ENCODE results near the gene LSM2. TPM values are rescaled to one million over a fixed set of nuclear protein-coding genes. Genes with fewer than 3 reads are reported as not detected.

LSM2 gene
- total and polyA plus RNA-seq, 9 of the 15 experiments (the other 6 are each of a cell fraction or from before 2014, with no cell fraction given): 154 to 407 (median 223) TPM

DNA sequence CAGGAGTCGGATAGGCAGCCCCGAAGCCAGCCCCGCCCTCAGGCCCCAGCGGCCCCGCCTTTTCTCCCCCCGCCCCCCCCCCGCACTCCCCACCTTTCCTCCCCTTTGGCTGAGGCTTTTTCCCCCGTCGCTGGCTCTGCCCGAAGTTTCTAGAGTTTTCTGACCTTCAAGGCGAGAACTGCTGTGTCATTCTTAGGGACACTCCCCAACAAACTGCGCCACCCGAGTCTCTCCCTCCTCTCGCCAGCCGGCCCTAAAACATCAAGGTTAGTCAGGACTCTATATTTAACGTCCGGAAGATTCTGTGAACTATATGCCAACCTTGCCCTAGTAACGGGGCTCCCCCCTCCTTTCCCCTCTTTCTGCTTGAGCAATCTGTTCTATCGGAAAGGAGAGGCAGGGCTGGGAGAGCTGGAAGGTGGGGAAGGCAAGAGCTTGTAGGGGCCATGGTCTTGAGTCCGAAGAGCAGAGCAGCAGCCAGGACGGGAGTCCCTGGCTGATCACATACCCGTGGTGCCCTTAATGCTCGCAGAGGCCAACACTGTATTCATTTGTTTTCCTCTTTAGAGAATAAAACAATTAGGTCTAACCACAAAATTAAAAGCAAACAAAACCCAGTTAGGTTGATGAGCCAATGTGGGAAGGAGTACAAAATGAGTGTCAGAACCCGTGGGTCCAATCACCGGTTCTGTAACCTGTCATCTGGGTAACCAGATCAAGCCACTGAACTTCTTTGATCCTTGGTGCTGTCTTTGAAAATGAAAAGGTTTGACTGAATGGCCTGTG, 15.5 kb upstream of the LSM2 start (continued):
- TF ChIP-seq, protein P1, sequence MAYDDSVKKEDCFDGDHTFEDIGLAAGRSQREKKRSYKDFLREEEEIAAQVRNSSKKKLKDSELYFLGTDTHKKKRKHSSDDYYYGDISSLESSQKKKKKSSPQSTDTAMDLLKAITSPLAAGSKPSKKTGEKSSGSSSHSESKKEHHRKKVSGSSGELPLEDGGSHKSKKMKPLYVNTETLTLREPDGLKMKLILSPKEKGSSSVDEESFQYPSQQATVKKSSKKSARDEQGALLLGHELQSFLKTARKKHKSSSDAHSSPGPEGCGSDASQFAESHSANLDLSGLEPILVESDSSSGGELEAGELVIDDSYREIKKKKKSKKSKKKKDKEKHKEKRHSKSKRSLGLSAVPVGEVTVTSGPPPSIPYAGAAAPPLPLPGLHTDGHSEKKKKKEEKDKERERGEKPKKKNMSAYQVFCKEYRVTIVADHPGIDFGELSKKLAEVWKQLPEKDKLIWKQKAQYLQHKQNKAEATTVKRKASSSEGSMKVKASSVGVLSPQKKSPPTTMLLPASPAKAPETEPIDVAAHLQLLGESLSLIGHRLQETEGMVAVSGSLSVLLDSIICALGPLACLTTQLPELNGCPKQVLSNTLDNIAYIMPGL (CRISPR knock-in tag; IDR thresholded peaks at IDR 0.05): peak; percentile 11; the same call in 1 of the 2 replicates
- TF ChIP-seq ZNF282 (CRISPR knock-in tag; IDR thresholded peaks at IDR 0.05): no peak
- TF ChIP-seq ATF1 (CRISPR knock-in tag; IDR thresholded peaks at IDR 0.05): no peak
- peak; percentile 14; the same call in 1 of the 2 replicates for TF ChIP-seq ATF1 (tag; IDR thresholded peaks at IDR 0.05)
- no peak for TF ChIP-seq PPARD (CRISPR knock-in tag; IDR thresholded peaks at IDR 0.05)
- TF ChIP-seq EP300 (IDR thresholded peaks at IDR 0.05; ENCODE audit: low read length): peak; percentile 77
- TF ChIP-seq TBL1XR1 (IDR thresholded peaks at IDR 0.05; ENCODE audit: low read length in 2 of 2): peak in 1 of 2 experiments; percentile 62; a peak in 1 of 4 replicates
- no peak for TF ChIP-seq NR2C1 (IDR thresholded peaks at IDR 0.05)
- peak; percentile 54; the same call in 1 of the 2 replicates for TF ChIP-seq NR2C1 (tag; IDR thresholded peaks at IDR 0.05)
- peak in 1 of 2 experiments; percentile 94; a peak in 2 of 4 replicates for TF ChIP-seq KDM4B (IDR thresholded peaks at IDR 0.05; ENCODE audit: borderline replicate concordance in 2 of 2, low read depth in 1 of 2)
- TF ChIP-seq, protein P2, sequence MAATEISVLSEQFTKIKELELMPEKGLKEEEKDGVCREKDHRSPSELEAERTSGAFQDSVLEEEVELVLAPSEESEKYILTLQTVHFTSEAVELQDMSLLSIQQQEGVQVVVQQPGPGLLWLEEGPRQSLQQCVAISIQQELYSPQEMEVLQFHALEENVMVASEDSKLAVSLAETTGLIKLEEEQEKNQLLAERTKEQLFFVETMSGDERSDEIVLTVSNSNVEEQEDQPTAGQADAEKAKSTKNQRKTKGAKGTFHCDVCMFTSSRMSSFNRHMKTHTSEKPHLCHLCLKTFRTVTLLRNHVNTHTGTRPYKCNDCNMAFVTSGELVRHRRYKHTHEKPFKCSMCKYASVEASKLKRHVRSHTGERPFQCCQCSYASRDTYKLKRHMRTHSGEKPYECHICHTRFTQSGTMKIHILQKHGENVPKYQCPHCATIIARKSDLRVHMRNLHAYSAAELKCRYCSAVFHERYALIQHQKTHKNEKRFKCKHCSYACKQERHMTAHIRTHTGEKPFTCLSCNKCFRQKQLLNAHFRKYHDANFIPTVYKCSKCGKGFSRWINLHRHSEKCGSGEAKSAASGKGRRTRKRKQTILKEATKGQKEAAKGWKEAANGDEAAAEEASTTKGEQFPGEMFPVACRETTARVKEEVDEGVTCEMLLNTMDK (IDR thresholded peaks at IDR 0.05; ENCODE audit: borderline replicate concordance, insufficient read depth, low read depth, low read length, poor library complexity, severe bottlenecking): no peak
- 0 out of 2 replicates have a peak, but pooled peaks have one; percentile 32 for TF ChIP-seq SRSF3 (IDR thresholded peaks at IDR 0.05; ENCODE audit: insufficient read depth, low read length)
- peak in 1 of 2 experiments; percentile 87; a peak in 2 of 4 replicates for TF ChIP-seq ZNF639 (CRISPR knock-in tag; conservative IDR thresholded peaks at IDR 0.05 in 1 of 2, IDR thresholded peaks at IDR 0.05 in 1 of 2)
- TF ChIP-seq RB1 (IDR thresholded peaks at IDR 0.05; ENCODE audit: low read depth): no peak
- no peak for TF ChIP-seq BMI1 (IDR thresholded peaks at IDR 0.05; ENCODE audit: low read length)
- peak; percentile 21; the same call in 1 of the 2 replicates for TF ChIP-seq ZNF263 (CRISPR knock-in tag; IDR thresholded peaks at IDR 0.05; ENCODE audit: borderline replicate concordance)
- TF ChIP-seq EGR1 (conservative IDR thresholded peaks at IDR 0.05): no peak
- TF ChIP-seq SP2 (IDR thresholded peaks at IDR 0.05; ENCODE audit: extremely low read depth, low read depth, low read length, poor library complexity, severe bottlenecking): no peak
- peak; percentile 29 for TF ChIP-seq TEAD4 (IDR thresholded peaks at IDR 0.05; ENCODE audit: low read length)
- no peak for TF ChIP-seq TEAD4 (CRISPR knock-in tag; IDR thresholded peaks at IDR 0.05; ENCODE audit: borderline replicate concordance)
- TF ChIP-seq EWSR1 (IDR thresholded peaks at IDR 0.05; ENCODE audit: borderline replicate concordance, low read depth, partially characterized antibody): no peak
- TF ChIP-seq E2F3 (CRISPR knock-in tag; IDR thresholded peaks at IDR 0.05): peak; percentile 26; the same call in 1 of the 2 replicates
- TF ChIP-seq SNRNP70 (optimal IDR thresholded peaks at IDR 0.05; ENCODE audit: low read depth, low read length): no peak
